ENCODE data around the gene KLHDC8B.

The KLHDC8B gene

DNA sequence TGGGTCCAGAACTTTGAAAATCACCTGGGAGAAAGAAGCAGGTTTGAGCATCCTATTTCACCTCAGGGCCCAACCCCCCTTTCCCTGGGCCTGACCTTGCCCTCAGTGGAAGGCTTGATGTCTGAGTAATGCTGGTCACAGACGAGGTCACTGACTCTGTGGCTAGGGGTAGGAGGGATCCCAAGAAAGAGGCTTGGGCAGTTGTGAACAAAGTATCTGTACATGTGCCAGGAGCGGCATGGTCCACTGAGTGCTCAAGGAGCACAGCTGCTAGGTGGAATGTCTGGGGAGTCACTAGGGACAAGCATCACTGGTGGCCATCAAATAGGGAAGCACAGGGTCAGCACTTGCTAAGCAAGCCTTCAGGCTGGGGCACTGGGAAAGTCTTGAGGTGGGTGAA lies 12.6 kb upstream of the KLHDC8B start:
- no peak for DNase-seq (ENCODE audit: low read depth in 3 of 3)

DNA sequence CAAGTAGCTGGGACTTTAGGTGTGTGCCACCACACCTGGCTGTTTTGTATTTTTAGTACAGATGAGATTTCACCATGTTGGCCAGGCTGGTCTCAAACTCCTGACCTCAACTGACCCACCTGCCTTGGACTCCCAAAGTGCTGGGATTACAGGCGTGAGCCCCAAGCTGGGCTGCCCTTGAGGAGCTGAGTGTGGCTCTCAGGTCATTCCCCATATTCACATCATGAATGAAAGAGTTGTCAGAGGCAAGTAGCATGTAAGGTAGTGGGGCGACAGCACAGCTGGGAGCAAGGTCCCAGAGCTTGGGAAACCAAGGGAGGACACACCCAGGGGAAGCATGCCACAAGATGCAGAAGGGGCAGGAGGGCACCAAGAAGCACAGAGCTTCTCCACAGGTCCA lies 10.2 kb upstream of the KLHDC8B start:
- no peak for DNase-seq (ENCODE audit: low read depth in 3 of 3)

DNA sequence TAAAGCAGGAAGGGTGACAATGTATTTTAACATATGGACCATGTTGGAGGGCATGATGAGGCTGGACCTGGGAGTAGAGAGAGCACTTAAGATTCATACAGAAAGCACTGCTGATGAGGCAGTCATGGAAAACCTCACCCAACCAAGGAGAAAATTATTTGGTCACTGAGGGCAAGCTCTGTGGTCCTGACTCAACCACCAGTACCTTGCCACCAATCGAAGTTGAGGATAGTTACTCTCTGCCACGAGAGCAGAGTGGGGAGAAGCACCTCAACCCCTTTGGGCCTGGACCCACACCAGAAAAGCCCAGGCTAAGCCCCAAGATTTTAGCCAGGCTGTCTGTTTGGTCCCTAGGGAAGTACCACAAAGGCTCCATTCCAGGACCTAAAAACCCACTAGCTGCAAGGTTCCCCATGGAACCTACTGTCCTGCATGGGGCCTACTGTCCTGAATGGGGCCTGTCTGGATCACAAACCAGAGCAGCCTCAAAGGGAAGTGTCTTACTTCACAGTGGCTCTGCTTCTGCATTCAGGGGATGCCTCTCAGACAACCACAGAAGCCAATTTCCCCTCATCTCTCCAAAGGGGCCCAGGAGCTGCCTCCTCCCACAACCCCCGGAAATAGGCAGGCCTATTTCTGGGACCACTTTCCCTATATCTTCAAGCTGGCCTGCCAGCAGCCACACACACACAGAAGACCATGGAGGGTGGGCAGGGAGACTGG lies 9.4 kb upstream of the KLHDC8B start:
- DNase-seq (ENCODE audit: low read depth in 3 of 3) = no peak

DNA sequence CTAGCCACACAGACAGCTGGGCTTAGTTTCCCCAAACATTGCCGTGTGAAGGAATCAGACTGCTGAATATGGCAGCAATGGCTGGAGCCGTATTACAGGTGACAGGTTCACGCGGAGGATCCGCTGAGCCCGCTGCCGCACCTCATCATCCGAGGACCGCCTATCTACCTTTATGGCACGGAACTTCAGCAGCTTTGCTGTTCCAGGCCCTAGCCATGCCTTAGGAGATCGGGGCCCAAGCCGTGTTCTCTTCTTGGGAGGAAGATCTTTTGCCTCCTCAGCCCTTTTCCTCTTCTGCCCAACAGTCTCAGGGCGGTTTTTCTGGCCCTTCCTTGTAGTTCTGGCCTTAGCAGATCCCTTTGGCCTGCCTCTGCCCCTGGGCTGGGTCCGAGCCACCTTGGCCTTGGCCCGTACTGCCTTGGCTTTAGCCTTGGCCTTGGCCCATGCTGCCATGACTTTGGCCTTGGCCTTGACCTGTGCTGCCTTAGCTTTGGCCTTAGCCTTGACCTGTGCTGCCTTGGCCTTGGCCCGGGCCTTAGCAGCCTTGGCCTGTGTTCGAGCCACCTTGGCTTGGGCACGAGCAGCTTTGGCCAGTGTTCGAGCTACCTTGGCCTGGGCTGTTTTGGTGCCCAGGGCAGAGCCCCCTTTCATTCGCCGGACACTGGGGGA lies 8.5 kb upstream of the KLHDC8B start:
- no peak for DNase-seq (ENCODE audit: low read depth in 3 of 3)

DNA sequence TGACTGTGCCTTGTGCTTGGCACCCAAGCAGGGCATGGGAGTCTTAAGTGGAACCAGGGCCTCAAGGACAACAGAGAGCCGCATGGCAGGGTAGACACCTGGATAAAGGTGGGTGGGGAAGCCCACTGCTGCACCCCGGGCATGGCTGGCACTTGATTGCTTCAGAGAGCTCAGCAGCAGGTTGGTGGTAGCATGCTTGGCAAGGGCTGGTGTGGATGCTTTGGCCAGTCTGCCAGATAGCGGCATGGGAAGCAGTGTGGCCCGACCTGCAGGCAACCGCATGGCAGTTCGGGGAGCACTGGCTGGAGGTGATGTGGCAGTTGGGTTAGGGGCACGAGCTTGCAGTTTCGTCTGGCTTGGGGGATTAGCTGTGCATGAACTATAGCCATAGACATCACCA lies 7.8 kb upstream of the KLHDC8B start:
- no peak for DNase-seq (ENCODE audit: low read depth in 3 of 3)

DNA sequence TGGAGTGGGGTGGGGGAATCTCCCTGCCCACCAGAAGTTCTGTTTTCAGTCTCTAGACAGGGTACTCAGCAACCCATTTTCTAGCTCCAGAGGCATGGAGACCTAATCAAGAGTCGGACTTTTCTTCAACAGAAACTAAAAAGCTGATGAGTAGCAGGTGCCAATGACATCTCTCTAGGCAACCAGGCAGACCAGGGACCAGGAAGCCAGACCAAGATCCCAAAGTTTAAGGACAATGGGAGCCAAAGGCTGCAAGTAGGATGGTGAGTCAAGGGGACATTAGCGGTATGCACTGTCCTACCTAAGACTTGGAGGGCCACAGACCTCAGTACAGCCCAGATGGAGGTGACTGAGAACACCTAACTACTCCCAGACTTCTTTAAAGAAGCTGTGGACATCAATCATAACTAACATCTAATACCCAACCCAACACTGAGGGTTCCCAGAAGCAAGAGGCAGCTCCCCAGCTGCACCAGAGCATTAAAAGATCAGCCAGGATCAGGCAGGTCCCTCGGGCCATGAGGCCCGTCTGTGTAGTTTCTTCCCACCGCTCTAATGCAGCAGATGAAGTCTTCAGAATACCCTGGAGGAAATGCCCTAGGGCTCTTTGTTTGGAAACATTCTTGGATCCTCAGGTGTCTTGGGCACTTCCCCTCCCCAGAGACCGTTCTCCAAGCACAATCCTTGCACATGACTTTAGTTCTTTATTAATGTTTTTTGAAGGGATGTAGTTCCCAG lies 6.2 kb upstream of the KLHDC8B start:
- DNase-seq (ENCODE audit: low read depth in 3 of 3) = no peak

DNA sequence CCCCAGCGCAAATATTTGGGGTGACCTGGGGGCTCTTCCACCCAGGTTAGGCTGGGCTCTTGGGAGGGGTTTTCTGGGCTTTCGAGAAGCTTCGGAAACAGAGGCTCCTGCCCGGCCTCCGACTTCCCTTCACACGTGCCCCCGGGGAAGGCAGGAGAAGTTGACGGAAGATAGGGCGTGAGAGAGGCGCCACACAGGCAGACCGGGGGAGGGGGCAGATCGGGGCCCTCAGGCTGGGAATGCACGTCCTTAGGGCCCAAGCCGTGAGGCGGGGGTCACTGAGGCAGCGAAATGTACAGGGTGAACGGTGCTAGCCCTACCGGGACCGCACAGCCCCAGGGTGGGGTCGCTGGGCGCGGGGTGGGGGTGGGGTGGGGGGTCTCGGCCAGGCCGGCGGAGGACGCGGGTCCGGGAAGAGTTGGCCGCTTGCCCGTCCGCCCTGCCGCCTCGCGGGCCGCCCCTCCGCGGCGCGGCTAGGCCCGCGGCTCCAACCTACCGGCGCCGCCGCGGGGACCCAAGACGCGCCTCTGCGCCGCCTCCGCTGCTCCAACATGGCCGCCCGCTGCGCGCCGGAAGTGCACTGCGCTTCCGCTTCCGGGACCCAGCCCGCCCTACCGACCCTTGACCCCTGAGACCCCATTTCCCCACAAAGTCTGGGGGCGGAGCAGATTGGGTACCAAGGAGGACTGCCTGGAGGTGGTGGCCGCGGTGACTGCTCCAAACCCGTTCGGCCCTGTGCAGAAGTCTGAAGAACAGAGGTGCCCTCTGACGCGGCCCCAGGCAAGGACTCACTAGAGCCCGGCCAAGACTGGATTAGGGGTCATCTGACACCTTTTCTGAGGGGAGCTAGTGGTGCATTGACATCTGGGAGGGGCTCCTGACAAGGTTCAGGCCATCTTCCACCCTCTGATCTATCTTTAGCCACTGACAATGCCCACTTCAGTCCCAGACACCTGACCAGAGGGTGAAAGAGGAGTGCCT lies 5.3 kb upstream of the KLHDC8B start, which contains the start of gene CCDC71:
CCDC71 (minus strand) TSS at position 561 of the 981 bp plus-strand sequence. CDS start 2,123 bp downstream, outside the sequence.
- DNase-seq (ENCODE audit: low read depth in 3 of 3) = peak; percentile 58 to 76 (median 61)

DNA sequence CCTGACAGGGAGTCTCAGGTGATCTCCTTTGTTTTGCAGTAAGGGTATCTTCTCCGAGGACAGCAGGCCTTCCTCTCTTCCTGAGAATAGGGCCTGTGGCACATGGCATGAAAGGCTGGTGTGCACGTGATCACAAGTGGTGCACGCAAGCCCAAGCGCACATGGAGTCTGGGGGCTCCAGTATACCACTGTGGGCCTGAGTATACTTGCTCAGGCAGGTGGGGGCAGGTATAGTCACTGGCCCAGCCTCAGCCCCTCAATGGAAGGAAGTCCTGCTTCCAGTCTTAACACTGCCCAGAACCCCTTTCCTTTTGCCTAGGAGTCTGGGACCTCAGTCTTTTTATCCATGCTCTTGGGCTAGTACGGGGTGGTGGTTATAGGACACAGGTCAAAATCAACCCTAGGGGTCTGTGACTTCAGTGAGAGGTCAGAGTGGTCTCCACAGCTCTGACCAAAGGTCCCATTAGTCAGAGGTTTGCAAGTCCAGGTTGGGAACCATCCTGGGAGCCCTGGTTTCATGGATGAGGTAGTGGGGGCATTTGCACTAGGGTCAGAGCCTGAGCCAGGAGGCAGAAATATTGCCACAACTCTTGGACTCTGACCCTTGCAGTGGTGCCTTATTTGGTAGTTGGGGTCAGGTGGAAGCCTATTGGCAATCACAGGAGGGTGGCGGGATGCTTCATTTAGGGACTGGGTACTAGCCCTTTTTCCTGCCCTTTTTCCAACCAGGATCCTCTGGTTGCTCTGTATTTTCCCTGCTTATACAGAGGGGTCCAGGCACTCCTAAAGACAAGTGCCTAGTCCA lies 4.4 kb upstream of the KLHDC8B start:
- DNase-seq (ENCODE audit: low read depth in 3 of 3) = no peak

DNA sequence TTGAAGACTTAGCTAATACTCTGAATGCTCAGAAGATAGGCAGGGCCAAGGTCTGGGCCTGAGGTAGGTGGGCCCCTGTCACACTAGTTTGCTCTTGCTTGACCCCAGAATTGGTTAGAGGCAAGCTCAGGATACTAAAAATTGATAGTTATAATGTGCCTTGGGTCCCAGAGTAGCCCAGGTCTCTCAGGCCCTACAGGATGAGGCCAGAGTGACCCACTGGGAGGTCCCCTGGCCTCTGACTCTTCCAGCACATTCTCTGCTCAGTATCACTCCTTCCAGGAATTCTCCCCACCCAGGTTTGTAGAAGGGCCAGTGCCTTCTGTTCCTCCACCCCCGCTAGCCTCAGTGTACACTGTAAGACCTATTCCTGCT lies 667 bp upstream of the KLHDC8B start:
- no peak for DNase-seq (ENCODE audit: low read depth in 3 of 3)

DNA sequence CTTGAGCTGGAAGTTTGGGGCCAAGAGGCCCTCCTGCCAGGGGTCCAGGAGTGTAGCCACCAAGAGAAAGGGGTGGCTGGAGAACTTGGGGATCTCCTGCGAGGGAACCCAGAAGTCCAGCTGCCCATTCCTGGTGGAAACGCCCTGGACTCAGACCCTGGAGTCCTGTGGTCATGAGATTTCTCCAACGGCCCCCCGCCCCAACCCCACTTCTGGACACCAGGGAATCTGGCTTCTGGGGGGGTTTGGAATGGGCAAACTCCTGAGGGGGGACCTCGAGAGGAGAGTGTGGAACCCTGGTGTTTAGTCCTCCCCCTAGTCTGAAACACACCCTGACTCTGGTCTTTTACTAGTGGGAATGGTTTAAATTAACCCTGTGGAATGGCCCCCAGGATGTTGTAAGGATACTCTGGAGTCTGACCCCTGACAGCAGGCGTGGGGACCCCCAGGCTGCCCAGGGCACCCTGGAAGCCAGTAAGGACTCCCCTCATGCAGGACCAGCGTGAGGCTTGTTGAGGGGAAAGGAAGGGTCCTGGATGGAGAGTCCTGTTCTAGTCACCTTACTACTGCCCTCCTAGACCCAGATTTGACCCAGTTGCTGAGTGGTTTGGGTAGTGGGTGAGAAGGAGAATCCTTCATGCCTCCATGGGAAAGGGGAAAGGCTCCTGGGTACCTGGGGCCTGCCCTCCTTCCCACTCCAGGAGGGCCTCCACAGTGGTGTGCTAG lies 540 bp downstream of the KLHDC8B start:
- DNase-seq (ENCODE audit: low read depth in 3 of 3) = no peak

DNA sequence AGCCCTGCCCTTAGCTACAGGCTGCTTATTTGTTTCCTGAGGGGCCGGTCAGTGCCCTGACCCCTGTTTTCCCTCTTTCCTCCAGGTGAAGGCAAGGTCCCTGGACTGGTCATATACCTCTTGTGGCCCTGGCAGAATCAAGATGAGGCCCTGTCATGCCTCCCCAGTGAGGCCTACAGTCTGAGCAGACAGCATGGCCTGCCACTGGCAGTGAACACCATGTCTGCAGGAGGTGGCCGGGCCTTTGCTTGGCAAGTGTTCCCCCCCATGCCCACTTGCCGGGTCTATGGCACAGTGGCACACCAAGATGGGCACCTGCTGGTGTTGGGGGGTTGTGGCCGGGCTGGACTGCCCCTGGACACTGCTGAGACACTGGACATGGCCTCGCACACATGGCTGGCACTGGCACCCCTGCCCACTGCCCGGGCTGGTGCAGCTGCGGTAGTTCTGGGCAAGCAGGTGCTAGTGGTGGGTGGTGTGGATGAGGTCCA lies 1.2 kb downstream of the KLHDC8B start:
- DNase-seq (ENCODE audit: low read depth in 3 of 3) = no peak

DNA sequence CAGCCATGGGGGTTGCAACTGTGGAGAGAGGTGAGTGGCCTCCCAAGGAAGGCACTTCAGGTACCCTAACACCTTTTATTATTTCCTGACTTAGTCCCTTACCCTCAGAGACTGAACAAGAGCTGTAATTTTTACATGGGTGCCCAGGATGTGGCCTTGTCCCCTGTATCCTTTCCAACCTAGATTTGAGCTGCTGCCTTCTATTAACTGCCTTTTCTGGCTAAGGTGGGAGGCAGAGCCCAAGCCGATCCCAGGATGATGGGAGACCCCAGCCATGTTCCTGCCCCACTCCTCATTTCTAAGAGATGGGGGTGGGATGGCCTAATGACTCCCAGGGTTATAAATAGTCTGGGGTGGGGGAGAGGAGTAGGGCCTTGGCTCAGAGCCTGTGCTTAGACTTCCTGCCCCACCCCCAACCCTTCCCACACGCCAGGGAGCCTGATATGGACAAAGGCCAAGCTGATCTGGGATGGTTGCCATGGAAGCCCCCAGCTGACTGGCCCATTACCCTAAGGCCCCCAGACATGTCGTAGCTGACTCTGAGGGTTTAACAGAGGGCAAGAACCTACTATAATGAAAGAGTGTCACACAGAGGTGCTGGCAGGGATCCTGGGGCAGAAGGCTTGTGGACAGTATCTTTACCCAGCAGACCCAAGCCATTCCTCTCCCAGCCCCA lies 1.9 kb downstream of the KLHDC8B start:
- DNase-seq (ENCODE audit: low read depth in 3 of 3) = no peak

DNA sequence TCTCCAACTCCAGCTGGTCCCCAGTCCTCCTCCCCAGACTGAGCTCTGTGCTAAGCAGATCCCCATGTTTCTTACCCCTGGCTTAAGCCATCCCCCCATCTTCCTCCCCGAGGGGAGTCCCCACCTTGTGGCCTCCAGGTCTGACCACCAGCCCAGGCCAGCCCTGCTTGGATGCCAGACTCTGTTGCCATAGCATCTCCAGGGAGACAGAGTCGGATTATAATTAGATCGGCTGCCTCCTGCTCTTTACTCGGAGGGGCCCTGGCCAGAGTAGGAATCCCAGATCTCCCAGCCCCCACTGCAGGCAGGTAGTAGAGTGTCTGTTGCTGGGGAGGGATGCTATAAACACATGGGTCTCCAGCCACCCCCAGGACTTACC lies 2.4 kb downstream of the KLHDC8B start:
- DNase-seq (ENCODE audit: low read depth in 3 of 3) = no peak

DNA sequence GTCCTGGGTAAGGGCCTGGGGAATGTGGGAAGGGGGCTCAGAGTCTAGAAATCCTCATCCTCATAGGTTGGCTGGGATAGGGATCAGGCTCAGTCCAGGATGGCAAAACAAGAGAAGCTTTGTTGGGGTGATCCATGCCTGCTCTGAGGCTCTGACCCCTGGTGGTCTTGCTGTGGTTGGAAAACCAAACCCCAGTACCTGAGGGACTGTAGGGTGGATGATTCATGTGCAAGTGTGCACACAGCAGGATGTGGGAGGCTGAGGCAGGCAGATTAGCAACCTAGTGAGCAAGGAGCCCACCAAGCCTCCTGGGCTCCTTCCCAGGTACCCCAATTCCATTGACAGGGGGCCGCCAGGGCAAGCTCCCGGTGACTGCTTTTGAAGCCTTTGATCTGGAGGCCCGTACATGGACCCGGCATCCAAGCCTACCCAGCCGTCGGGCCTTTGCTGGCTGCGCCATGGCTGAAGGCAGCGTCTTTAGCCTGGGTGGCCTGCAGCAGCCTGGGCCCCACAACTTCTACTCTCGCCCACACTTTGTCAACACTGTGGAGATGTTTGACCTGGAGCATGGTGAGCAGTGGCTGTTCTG lies 3.1 kb downstream of the KLHDC8B start:
- DNase-seq (ENCODE audit: low read depth in 3 of 3) = no peak

DNA sequence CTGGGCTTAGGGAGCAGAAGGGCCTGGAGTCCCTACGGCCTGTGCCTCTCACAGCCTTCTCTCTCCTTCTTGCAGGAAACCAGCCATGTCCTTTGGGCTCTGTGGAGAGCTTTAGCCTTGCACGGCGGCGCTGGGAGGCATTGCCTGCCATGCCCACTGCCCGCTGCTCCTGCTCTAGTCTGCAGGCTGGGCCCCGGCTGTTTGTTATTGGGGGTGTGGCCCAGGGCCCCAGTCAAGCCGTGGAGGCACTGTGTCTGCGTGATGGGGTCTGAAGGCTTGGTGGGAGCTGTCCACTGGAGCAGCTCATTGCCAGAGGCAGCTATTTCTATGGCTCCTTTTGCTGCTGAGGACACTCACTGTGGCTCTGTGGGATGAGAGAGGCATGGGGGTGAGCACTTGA lies 4.1 kb downstream of the KLHDC8B start:
- no peak for DNase-seq (ENCODE audit: low read depth in 3 of 3)

DNA sequence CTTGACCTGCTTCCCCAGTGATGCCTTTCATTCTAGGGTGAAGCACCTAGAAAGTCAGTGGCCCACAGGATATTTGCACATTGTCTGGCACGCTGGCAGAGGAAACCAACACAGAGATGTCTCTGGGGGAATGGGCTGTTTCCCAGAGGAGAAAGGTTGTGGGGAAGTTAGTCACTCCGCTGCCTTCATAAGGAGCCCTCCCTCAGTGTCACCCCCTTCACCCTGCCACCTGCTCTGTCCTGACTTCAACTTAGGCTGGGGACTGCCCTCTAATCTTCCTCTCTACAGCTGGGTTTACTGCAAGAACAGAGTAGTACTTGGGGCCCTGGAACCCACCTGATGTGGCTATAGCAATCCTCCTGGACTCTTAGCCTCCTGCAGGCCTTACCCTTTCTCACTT lies 5.7 kb downstream of the KLHDC8B start:
- no peak for DNase-seq (ENCODE audit: low read depth in 3 of 3)

DNA sequence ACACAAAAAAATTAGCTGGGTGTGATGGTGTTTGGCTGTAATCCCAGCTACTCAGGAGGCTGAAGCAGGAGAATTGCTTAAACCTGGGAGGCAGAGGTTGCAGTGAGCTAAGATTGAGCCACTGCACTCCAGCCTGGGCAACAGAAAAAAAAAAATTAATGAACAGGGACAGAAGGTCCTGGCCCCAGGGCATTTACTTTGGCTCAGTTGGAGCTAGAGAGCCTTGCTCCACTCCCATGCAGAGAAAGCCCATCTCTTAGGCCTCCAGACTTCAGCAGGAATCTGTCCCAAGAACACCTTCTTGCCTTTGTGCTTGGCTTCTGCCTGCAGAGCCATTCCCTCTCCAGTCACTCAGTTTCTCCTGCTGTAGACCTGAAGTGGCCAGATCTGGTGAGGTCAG lies 8.7 kb downstream of the KLHDC8B start:
- no peak for DNase-seq (ENCODE audit: low read depth in 3 of 3)

DNA sequence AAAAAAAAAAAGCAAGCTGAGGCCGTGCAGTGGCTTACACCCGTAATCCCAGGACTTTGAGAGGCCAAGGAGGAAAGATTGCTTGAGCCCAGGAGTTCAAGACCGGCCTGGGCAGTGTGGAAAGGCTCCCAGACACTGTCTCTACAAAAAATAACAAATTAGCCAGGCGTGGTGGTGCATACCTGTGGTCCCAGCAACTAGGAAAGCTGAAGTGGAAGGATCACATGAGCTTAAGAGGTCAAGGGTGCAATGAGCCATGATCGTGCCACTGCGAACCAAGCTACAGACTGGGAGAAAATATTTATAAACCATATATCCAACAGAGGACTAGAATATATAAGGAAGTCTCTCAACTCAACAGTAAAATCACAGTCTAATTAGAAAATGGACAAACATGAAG lies 10.0 kb downstream of the KLHDC8B start:
- DNase-seq (ENCODE audit: low read depth in 3 of 3) = no peak

DNA sequence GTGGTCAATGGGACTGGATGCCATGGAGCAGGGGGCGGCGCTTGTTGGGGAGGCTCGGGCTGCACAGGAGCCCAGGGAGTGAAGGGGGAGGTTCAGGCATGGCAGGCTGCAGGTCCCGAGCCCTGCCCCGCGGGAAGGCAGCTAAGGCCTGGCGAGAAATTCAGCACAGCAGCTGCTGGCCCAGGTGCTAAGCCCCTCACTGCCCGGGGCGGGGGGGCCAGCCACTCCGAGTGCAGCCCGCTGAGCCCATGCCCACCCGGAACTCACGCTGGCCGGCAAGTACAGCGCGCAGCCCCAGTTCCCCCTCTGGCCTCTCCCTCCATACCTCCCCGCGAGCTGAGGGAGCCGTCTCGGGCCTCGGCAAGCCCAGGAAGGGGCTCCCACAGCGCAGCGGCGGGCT lies 11.3 kb downstream of the KLHDC8B start:
- DNase-seq (ENCODE audit: low read depth in 3 of 3) = no peak
